Stimulated activated CD8-positive, alpha-beta memory T cell treated with anti-CD3 and anti-CD28 coated beads, Interleukin-7, amount 100 ng/mL, for 24 hours (primary cell): ENCODE measurements around the gene ISOC2.
"Not testable (repeated sequence)": the region's sequence is repeated elsewhere in the genome, so short reads cannot be mapped to it uniquely, and the experiment has no call there.

Experiments
- DNase-seq: peaks from one replicate; pipeline ENCODE4 v3.0.0-alpha.2; 2020; ENCODE audit warnings: low read depth

The ISOC2 gene

GRCh38 chr19:55461259-55461973 is at the start of gene ISOC2:
TSS of gene ISOC2 (minus strand) at chr19:55461642. CDS start at chr19:55456486, 5,156 bp downstream.
- peak; percentile 100 for DNase-seq

DNA sequence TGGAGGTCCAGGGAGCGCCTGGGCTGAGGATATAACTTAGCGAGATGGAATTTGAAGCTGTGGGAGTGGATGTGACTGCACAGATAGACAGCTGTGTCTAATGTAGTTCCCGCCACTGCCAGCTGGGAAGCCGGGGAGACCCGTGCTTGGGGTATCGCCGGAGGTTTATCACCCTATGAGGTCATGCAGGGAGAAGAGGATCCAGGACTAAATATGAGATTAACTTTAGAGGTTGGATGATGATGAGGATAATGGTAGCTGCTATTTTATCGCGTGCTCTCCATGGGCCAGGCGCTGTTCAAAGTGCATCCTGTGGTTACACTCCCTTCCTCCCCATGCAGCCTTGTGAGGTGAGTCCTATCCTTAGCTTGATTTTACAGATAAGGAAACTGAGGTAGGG is 46.7 kb upstream of the ISOC2 start:
- no peak for DNase-seq

GRCh38 chr19:55504981-55505380 is 43.5 kb upstream of the ISOC2 start:
- DNase-seq, result no peak

- DNase-seq, result no peak
Observed at GRCh38 chr19:55504252-55504603, 42.8 kb upstream of the ISOC2 start.

GRCh38 chr19:55503502-55504251 is 42.2 kb upstream of the ISOC2 start:
- peak; percentile 89 for DNase-seq

DNA sequence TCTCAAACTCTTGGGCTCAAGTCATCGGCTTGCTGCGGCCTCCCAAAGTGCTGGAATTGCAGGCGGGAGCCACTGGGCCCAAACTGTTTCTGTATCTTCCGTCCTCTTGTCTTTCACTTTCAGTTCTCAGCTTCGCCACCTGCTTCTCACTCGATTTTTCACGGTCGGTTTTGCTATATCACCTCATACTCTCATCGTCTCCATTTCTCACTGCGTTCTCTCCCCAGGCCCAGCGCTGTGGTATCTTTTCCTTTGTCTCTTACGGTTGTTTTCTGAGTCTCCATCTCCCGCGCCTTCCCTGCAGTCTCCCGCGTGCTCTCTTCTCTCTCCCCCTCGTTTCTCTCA is 41.7 kb upstream of the ISOC2 start:
- no peak for DNase-seq

GRCh38 chr19:55502197-55502952 is 40.9 kb upstream of the ISOC2 start:
- no peak for DNase-seq

GRCh38 chr19:55500368-55500952 is 39.0 kb upstream of the ISOC2 start:
- DNase-seq, result no peak

DNA sequence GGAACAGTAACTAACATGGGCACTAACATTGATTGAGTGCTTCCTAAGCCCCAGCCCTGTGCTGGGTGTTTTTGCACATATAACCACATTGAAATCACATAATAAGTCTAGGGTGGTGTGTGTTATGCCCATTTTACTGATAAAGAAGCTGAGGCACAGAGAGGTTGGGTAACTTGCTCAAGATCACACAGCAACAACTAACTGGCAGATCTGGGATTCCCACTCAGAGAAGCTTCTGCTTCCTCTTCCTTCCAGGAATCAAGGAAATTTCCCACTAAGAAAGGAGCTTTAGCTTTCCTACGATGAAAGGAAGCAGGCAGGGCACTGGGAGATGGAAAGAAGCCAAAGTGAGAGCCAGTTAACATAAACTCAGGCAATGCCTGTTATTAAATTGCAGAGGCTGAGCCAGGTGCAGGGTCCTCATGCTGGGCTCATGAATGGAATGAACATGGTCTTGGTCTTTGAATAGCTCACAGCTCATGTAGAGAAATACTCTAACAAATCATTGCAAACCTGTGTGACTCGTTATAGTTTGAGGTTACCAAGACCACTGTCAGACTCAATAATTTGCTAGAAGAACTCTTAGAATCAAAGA is 36.9 kb upstream of the ISOC2 start:
- DNase-seq, result no peak

- no peak for DNase-seq
Observed at GRCh38 chr19:55497763-55498162, 36.3 kb upstream of the ISOC2 start.

DNA sequence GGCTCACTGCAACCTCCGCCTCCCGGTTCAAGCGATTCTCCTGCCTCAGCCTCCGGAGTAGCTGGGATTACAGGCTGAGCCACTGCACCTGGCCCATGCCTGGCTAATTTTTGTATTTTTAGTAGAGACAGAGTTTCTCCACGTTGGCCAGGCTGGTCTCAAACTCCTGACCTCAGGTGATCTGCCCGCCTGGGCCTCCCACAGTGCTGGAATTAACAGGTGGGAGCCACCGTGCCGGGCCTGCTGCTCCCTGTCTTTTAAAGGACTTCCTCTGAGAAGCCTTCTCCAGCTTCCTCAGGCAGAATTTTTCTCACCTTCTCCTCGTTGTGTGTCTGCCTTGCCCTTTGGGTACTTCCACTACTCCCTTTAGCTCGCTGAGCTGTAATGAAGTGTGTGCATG is 35.4 kb upstream of the ISOC2 start:
- DNase-seq, result not testable (repeated sequence)

DNA sequence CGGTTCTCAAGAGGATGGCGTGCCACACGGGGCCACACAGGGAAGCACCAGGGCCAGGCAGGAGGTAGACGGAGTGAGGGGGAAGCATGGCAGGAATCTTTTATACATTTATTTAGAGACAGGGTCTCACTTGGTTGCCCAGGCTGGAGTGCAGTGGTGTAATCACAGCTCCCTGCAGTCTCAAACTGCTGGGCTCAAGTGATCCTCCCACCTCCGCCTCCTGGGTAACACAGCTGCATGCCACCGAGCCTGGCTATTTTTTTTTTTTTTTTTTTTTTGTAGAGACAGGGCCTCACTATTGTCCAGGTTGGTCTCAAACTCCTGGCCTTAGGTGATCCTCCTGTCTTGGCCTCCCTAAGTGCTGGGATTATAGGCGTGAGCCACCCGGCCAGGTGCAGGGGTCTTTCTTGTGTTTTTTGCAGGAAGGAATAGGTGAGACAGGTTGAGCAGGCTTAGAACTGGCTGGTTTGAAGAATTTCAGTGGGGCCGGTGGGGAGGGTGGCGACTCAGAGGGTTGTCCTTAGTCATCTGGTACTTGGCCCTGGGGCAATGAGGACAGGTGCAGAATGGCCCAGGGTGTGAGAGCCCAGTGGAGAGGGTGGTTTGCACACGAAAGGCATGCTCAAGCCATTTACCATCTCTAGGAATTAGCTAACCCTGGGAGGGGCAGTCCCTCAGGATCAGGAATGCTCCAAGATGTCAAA is 34.4 kb upstream of the ISOC2 start:
- no peak for DNase-seq

DNA sequence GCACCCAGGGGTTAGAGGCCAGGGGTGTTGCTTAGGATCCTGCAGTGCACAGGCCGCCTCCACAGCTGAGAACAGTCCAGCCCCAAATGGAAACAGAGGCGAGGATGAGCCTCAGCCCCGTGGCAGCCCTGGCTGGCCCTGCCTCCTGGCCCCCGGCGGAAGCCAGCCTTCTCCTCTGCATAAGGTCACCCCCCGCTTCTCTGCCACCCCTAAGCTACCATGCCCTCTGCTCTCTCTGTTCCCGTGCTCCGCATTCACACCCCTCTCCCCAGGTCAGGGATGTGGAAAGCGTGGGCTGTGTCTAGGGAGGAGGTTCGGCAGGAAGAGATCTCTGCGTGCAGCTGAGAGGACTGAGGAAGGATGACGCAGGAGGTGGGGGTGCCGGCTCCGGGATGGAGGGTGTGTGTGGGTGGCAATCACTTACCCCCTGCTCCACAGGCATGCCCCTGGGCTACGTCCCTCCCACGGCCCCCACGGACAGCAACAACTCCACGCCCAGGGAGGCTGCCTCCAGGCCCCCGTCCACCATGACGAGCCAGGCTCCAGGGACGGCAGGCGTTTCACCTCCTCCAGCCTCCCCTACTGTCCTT is 32.8 kb upstream of the ISOC2 start:
- no peak for DNase-seq

- no peak for DNase-seq
Observed at GRCh38 chr19:55493645-55494171, 32.3 kb upstream of the ISOC2 start.

DNA sequence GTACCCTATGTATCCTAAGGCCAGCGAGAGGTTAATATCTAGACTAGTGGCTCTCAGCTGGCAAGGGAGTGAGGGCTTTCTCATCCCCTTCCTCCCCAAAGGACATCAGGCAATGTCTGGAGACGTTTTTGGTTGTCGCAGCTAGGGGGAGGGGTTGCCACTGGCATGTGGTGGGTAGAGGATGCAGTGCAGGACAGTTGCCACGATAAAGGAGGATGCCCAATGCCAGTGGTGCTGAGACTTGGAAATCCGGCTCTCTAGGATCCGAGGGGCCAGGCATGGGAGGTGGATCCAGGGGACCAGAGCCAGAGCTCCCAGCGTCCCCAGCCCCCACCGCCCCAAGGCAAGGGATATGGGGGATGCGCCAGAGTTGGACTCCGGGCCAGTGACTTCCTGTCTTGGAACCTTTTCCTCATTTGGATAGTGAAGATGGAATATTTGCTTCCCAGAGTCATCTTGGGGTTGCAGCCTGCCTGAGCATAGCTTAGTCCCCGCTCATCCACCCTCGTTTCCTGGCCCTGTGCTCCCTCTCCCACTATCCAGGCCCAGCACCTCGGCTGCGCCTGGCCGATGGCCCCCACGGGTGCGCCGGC is 31.7 kb upstream of the ISOC2 start:
- no peak for DNase-seq

- DNase-seq, result no peak
Observed at GRCh38 chr19:55492362-55492944, 31.0 kb upstream of the ISOC2 start.

- no peak for DNase-seq
Observed at GRCh38 chr19:55491546-55492360, 30.3 kb upstream of the ISOC2 start.

DNA sequence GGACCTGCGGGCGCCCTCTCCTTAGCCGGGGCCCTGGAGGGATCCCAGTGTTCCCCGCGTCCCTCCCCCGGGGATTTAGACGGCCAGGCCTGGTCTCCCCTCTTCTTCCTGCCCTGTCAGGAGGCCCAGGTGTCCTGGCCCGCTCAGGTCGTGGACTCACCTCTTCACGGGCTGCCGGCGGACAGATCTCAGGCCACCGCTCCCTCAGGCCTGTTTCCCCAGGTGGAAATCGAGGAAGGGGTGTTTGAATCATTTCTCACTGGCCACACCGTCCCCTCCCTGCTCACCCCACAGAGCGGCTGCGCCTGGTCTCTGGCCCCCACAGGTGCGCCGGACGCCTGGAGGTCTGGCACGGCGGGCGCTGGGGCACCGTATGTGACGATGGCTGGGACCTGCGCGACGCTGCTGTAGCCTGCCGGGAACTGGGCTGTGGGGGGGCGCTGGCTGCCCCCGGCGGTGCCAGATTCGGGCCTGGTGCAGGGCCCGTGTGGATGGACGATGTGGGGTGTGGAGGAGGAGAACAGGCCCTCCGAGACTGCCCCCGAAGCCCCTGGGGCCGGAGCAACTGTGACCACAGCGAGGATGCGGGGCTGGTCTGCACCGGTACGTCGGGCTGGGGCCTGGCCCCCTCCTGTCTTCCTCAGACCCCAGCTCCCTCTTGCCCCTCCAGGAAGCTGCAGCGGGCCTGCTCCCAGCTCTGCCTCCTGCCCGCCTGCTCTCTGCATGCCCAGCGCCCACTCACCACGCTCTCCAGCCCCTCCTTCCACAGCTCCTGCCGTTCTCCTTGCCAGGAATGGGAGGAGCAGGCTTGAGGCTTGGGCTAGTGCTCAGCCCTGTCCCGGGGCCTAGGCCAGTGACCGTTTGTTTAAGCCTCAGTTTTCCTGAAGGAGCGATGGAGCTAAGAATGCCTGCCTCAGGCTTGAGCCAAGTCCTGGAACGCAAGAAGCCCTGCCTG is 29.3 kb upstream of the ISOC2 start:
- DNase-seq, result no peak
